HG03460 (cell line): ENCODE measurements around the gene CTBP2.

Source experiments
- ATAC-seq: cut with Tn5 transposase; IDR thresholded peaks from one replicate; pipeline ENCODE4 v1.9.1; 2021; ENCODE audit not compliant: unreplicated experiment

CTBP2 gene

GRCh38 chr10:125029584-125030242, 130.7 kb downstream of the CTBP2 start:
- no peak for ATAC-seq

GRCh38 chr10:125027871-125028869, 132.2 kb downstream of the CTBP2 start:
- ATAC-seq: no peak

- no peak for ATAC-seq
Measured at GRCh38 chr10:125026974-125027735, 133.2 kb downstream of the CTBP2 start.

GRCh38 chr10:125026036-125026931, 134.1 kb downstream of the CTBP2 start:
- ATAC-seq: no peak

GRCh38 chr10:125025341-125025740, 135.0 kb downstream of the CTBP2 start:
- ATAC-seq: no peak

GRCh38 chr10:125024497-125025234, 135.7 kb downstream of the CTBP2 start:
- ATAC-seq: no peak

GRCh38 chr10:125023862-125024496, 136.4 kb downstream of the CTBP2 start:
- no peak for ATAC-seq

GRCh38 chr10:125023255-125023654, 137.1 kb downstream of the CTBP2 start:
- no peak for ATAC-seq

- ATAC-seq: no peak
Measured at GRCh38 chr10:125022671-125023070, 137.7 kb downstream of the CTBP2 start.

GRCh38 chr10:125021686-125022344, 138.5 kb downstream of the CTBP2 start:
- no peak for ATAC-seq

GRCh38 chr10:125020871-125021270, 139.5 kb downstream of the CTBP2 start:
- ATAC-seq: no peak

GRCh38 chr10:125020386-125020785, 140.0 kb downstream of the CTBP2 start:
- ATAC-seq: no peak

GRCh38 chr10:125018576-125019143, 141.7 kb downstream of the CTBP2 start:
- no peak for ATAC-seq

GRCh38 chr10:125017547-125018298, 142.6 kb downstream of the CTBP2 start:
- no peak for ATAC-seq

- no peak for ATAC-seq
Measured at GRCh38 chr10:125016611-125017202, 143.7 kb downstream of the CTBP2 start.

GRCh38 chr10:125016123-125016522, 144.2 kb downstream of the CTBP2 start:
- ATAC-seq: no peak

GRCh38 chr10:125015356-125015944, 144.9 kb downstream of the CTBP2 start:
- no peak for ATAC-seq
